ENCODE results near the gene CSNK2A1.

- TF ChIP-seq CTCF (IDR thresholded peaks at IDR 0.05), result peak in 4 of 6 experiments; percentile 29 to 51 (median 38)
- peak in 3 of 4 donors; percentile 79 to 93 (median 92) for TF ChIP-seq POLR2A (IDR thresholded peaks at IDR 0.05)
Observed at GRCh38 chr20:462199-462991, 81.2 kb downstream of the CSNK2A1 start, which contains the start of gene TBC1D20.
